GM23338 (cell line): ENCODE measurements around the gene PARVG. TPM values are rescaled to one million over a fixed set of nuclear protein-coding genes. Genes with fewer than 3 reads are reported as not detected.

Experiments used
- ATAC-seq: fragments of 200-7000 bp; cut with Tn5 transposase; 3 replicates; pipeline ENCODE4 v1.9.1; 2020
- DNase-seq: peaks from one replicate; pipeline ENCODE4 v3.0.0-alpha.2; 2015; ENCODE audit warnings: low spot score
- H2AFZ ChIP-seq: fragments of 200-600 bp; sonication (generic); 2 replicates; pipeline ENCODE4 v1.8.0; 2016; ENCODE audit warnings: antibody characterized with exemption, mild to moderate bottlenecking, moderate library complexity
- H3F3A ChIP-seq: fragments of 200-600 bp; sonication (generic); replicated peaks from 2 replicates; pipeline ENCODE4 v1.8.0; 2017; ENCODE audit warnings: antibody characterized with exemption, mixed run types, low read depth
- H3K27ac ChIP-seq: fragments of 200-600 bp; sonication (generic); 2 replicates; pipeline ENCODE4 v1.6.1; 2016; ENCODE audit warnings: low read depth
- H3K27me3 ChIP-seq: fragments of 200-600 bp; sonication (generic); 2 replicates; pipeline ENCODE4 v1.8.0; 2016; ENCODE audit warnings: mild to moderate bottlenecking, mixed run types, moderate library complexity; ENCODE audit not compliant: insufficient read depth
- H3K36me3 ChIP-seq: fragments of 200-600 bp; sonication (generic); 2 replicates; pipeline ENCODE4 v1.8.0; 2016; ENCODE audit warnings: mild to moderate bottlenecking; ENCODE audit not compliant: insufficient read depth
- H3K4me1 ChIP-seq: fragments of 200-600 bp; sonication (generic); 2 replicates; pipeline ENCODE4 v1.8.0; 2016; ENCODE audit warnings: mild to moderate bottlenecking, moderate library complexity; ENCODE audit not compliant: insufficient read depth
- H3K4me2 ChIP-seq: fragments of 200-600 bp; sonication (generic); 2 replicates; pipeline ENCODE4 v1.7.1; 2017; ENCODE audit warnings: mixed run types
- H3K4me3 ChIP-seq: fragments of 200-600 bp; sonication (generic); 2 replicates; pipeline ENCODE4 v1.6.1; 2016; ENCODE audit warnings: mixed run types
- H3K79me2 ChIP-seq: fragments of 200-600 bp; sonication (generic); replicated peaks from 2 replicates; pipeline ENCODE4 v1.8.0; 2017; ENCODE audit warnings: mild to moderate bottlenecking; ENCODE audit not compliant: insufficient read depth
- H3K9me2 ChIP-seq: fragments of 200-600 bp; sonication (generic); 2 replicates; pipeline ENCODE4 v1.8.0; 2017; ENCODE audit not compliant: insufficient read depth
- H4K20me1 ChIP-seq: fragments of 200-600 bp; sonication (generic); replicated peaks from 2 replicates; pipeline ENCODE4 v1.8.0; 2017; ENCODE audit warnings: mild to moderate bottlenecking; ENCODE audit not compliant: insufficient read depth
- H3K27ac Mint-ChIP-seq: 2 replicates; pipeline ENCODE4 v1.8.0; 2020; ENCODE audit warnings: inconsistent platforms, mild to moderate bottlenecking, moderate library complexity, mixed read lengths
- H3K27me3 Mint-ChIP-seq: 3 replicates; pipeline ENCODE4 v1.8.0; 2022; ENCODE audit warnings: low read depth, mild to moderate bottlenecking, moderate library complexity, mixed read lengths, inconsistent platforms; ENCODE audit not compliant: insufficient read depth, poor library complexity
- H3K36me3 Mint-ChIP-seq: 3 replicates; pipeline ENCODE4 v1.8.0; 2021; ENCODE audit warnings: low read depth, mild to moderate bottlenecking, inconsistent platforms, moderate library complexity, mixed read lengths
- H3K4me1 Mint-ChIP-seq: 3 replicates; pipeline ENCODE4 v1.8.0; 2020; ENCODE audit warnings: mild to moderate bottlenecking, inconsistent platforms, mixed read lengths
- H3K4me3 Mint-ChIP-seq: 3 replicates; pipeline ENCODE4 v1.8.0; 2021; ENCODE audit warnings: moderate library complexity, mild to moderate bottlenecking, inconsistent platforms, mixed read lengths
- H3K9me3 Mint-ChIP-seq: 3 replicates; pipeline ENCODE4 v1.8.0; 2020; ENCODE audit warnings: moderate library complexity, mild to moderate bottlenecking, inconsistent platforms, mixed read lengths
- CREB1 ChIP-seq: fragments of 250-450 bp; sonication (Bioruptor Pico); IDR thresholded peaks from 2 replicates; pipeline ENCODE4 v1.5.0; 2020; ENCODE audit warnings: low read depth, mild to moderate bottlenecking, moderate library complexity
- EZH2 ChIP-seq: fragments of 200-600 bp; sonication (generic); IDR thresholded peaks from one replicate; pipeline ENCODE4 v1.8.0; 2017; ENCODE audit warnings: antibody characterized with exemption, mild to moderate bottlenecking, low read depth; ENCODE audit not compliant: unreplicated experiment
- EZH2phosphoT487 ChIP-seq: fragments of 200-600 bp; sonication (generic); IDR thresholded peaks from one replicate; pipeline ENCODE4 v1.8.1; 2018; ENCODE audit warnings: antibody characterized with exemption; ENCODE audit not compliant: unreplicated experiment
- JUNB ChIP-seq: IDR thresholded peaks from one replicate; pipeline ENCODE4 v1.6.1; 2016; ENCODE audit warnings: antibody characterized with exemption; ENCODE audit not compliant: unreplicated experiment
- NANOG ChIP-seq: IDR thresholded peaks from 2 replicates; pipeline ENCODE4 v1.6.1; 2016; ENCODE audit warnings: antibody characterized with exemption, borderline replicate concordance
- POLR2AphosphoS5 ChIP-seq: IDR thresholded peaks from 2 replicates; pipeline ENCODE4 v1.6.1; 2016; ENCODE audit warnings: antibody characterized with exemption, low read depth
- STAT1 ChIP-seq: IDR thresholded peaks from one replicate; pipeline ENCODE4 v1.6.1; 2016; ENCODE audit warnings: antibody characterized with exemption; ENCODE audit not compliant: unreplicated experiment
- ZNF114 ChIP-seq: fragments of 250-450 bp; sonication (Bioruptor Pico); IDR thresholded peaks from 2 replicates; pipeline ENCODE4 v1.5.0; 2020; ENCODE audit warnings: mild to moderate bottlenecking, moderate library complexity
- ZNF331 ChIP-seq: fragments of 250-450 bp; sonication (Bioruptor Pico); IDR thresholded peaks from 2 replicates; pipeline ENCODE4 v1.5.0; 2020; ENCODE audit warnings: low read depth, mild to moderate bottlenecking, moderate library complexity
- polyA plus RNA-seq: library from polyadenylated mRNA; unstranded; fragments of >200 nt; fragmentation: Nextera tagmentation; extraction: Ambion mirVana; gene quantifications from 2 replicates; pipeline ENCODE4 v1.2.1, GENCODE V29; 2016
- total RNA-seq: library from RNA; depleted of rRNA; stranded (reverse); fragments of >200 nt; shearing (Covaris generic); gene quantifications from 2 replicates; pipeline ENCODE4 v1.2.3, GENCODE V29; 2014
- TF ChIP-seq, protein P1 (sequence below): IDR thresholded peaks from 2 replicates; pipeline ENCODE4 v1.6.1; 2016; ENCODE audit warnings: antibody characterized with exemption
- TF ChIP-seq, protein P2 (sequence below), 2 experiments: fragments of 200-600 bp in 1 of 2; sonication (generic) in 1 of 2; conservative IDR thresholded peaks; 2 replicates each; pipeline versions ENCODE4 v1.5.1 to v1.6.1; 2016 to 2017; ENCODE audit warnings: antibody characterized with exemption in 2 of 2, low read depth in 2 of 2, mild to moderate bottlenecking in 2 of 2, moderate library complexity in 1 of 2
- TF ChIP-seq, protein P3 (sequence below): IDR thresholded peaks from one replicate; pipeline ENCODE4 v1.6.1; 2018; ENCODE audit warnings: antibody characterized with exemption; ENCODE audit not compliant: unreplicated experiment
- TF ChIP-seq, protein P4 (sequence below): fragments of 250-450 bp; sonication (Bioruptor Pico); IDR thresholded peaks from 2 replicates; pipeline ENCODE4 v1.5.0; 2020; ENCODE audit warnings: mild to moderate bottlenecking, moderate library complexity

The PARVG gene
- total and polyA plus RNA-seq, 2 experiments from 2014 or later: 0.14 to 0.31 TPM

DNA sequence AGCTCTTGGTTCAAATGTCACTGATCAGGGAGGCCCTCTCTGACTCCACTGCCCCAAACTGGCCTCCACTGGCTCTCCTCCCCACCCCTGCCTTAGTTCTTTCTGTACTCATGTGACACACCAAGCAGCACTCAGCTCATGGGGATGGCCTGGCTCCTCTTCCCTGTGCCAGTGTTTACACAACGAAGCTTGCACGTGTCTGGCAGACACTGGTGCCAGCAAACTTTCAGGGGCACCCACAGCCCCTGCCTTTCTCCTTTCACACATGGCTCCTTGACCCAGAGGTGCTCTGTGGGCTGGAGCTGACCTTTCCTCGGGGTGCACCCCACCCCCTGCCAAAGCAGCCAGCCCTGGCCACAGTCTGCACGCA lies 37.6 kb upstream of the PARVG start:
- H3K27me3 ChIP-seq: no peaks in the 10 kb centered on the region
- no peaks in the 10 kb centered on the region for H3K79me2 ChIP-seq
- no peaks in the 10 kb centered on the region for H4K20me1 ChIP-seq
- H3F3A ChIP-seq: peaks cover 16% of the 10 kb centered on the region; the same call in 1 of the 2 replicates
- H3K36me3 ChIP-seq: no peaks in the 10 kb centered on the region
- Mint-ChIP-seq H3K4me3 (no peak overlapping the region), H3K27me3 (peaks cover 20% of the 10 kb centered on the region), H3K27ac (no peak overlapping the region), H3K4me1 (peaks cover 41% of the 10 kb centered on the region), H3K36me3 (peaks cover 24% of the 10 kb centered on the region), H3K9me3 (peaks cover 10% of the 10 kb centered on the region)
- no peak overlapping the region for H3K27ac ChIP-seq
- H3K4me1 ChIP-seq: peaks cover 24% of the 10 kb centered on the region
- DNase-seq: no peak
- TF ChIP-seq CREB1 (no peak), ZNF331 (CRISPR knock-in tag) (no peak), STAT1 (no peak), ZNF114 (CRISPR knock-in tag) (no peak), EZH2 (no peak), POLR2AphosphoS5 (no peak), JUNB (no peak), EZH2phosphoT487 (no peak), NANOG (no peak)
- TF ChIP-seq, protein P1, sequence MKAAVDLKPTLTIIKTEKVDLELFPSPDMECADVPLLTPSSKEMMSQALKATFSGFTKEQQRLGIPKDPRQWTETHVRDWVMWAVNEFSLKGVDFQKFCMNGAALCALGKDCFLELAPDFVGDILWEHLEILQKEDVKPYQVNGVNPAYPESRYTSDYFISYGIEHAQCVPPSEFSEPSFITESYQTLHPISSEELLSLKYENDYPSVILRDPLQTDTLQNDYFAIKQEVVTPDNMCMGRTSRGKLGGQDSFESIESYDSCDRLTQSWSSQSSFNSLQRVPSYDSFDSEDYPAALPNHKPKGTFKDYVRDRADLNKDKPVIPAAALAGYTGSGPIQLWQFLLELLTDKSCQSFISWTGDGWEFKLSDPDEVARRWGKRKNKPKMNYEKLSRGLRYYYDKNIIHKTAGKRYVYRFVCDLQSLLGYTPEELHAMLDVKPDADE: no peak
- TF ChIP-seq, protein P2, sequence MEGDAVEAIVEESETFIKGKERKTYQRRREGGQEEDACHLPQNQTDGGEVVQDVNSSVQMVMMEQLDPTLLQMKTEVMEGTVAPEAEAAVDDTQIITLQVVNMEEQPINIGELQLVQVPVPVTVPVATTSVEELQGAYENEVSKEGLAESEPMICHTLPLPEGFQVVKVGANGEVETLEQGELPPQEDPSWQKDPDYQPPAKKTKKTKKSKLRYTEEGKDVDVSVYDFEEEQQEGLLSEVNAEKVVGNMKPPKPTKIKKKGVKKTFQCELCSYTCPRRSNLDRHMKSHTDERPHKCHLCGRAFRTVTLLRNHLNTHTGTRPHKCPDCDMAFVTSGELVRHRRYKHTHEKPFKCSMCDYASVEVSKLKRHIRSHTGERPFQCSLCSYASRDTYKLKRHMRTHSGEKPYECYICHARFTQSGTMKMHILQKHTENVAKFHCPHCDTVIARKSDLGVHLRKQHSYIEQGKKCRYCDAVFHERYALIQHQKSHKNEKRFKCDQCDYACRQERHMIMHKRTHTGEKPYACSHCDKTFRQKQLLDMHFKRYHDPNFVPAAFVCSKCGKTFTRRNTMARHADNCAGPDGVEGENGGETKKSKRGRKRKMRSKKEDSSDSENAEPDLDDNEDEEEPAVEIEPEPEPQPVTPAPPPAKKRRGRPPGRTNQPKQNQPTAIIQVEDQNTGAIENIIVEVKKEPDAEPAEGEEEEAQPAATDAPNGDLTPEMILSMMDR (conservative IDR thresholded peaks at IDR 0.05; ENCODE audit: low read depth in 2 of 2): no peak
- TF ChIP-seq, protein P3, sequence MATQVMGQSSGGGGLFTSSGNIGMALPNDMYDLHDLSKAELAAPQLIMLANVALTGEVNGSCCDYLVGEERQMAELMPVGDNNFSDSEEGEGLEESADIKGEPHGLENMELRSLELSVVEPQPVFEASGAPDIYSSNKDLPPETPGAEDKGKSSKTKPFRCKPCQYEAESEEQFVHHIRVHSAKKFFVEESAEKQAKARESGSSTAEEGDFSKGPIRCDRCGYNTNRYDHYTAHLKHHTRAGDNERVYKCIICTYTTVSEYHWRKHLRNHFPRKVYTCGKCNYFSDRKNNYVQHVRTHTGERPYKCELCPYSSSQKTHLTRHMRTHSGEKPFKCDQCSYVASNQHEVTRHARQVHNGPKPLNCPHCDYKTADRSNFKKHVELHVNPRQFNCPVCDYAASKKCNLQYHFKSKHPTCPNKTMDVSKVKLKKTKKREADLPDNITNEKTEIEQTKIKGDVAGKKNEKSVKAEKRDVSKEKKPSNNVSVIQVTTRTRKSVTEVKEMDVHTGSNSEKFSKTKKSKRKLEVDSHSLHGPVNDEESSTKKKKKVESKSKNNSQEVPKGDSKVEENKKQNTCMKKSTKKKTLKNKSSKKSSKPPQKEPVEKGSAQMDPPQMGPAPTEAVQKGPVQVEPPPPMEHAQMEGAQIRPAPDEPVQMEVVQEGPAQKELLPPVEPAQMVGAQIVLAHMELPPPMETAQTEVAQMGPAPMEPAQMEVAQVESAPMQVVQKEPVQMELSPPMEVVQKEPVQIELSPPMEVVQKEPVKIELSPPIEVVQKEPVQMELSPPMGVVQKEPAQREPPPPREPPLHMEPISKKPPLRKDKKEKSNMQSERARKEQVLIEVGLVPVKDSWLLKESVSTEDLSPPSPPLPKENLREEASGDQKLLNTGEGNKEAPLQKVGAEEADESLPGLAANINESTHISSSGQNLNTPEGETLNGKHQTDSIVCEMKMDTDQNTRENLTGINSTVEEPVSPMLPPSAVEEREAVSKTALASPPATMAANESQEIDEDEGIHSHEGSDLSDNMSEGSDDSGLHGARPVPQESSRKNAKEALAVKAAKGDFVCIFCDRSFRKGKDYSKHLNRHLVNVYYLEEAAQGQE: no peak
- TF ChIP-seq, protein P4, sequence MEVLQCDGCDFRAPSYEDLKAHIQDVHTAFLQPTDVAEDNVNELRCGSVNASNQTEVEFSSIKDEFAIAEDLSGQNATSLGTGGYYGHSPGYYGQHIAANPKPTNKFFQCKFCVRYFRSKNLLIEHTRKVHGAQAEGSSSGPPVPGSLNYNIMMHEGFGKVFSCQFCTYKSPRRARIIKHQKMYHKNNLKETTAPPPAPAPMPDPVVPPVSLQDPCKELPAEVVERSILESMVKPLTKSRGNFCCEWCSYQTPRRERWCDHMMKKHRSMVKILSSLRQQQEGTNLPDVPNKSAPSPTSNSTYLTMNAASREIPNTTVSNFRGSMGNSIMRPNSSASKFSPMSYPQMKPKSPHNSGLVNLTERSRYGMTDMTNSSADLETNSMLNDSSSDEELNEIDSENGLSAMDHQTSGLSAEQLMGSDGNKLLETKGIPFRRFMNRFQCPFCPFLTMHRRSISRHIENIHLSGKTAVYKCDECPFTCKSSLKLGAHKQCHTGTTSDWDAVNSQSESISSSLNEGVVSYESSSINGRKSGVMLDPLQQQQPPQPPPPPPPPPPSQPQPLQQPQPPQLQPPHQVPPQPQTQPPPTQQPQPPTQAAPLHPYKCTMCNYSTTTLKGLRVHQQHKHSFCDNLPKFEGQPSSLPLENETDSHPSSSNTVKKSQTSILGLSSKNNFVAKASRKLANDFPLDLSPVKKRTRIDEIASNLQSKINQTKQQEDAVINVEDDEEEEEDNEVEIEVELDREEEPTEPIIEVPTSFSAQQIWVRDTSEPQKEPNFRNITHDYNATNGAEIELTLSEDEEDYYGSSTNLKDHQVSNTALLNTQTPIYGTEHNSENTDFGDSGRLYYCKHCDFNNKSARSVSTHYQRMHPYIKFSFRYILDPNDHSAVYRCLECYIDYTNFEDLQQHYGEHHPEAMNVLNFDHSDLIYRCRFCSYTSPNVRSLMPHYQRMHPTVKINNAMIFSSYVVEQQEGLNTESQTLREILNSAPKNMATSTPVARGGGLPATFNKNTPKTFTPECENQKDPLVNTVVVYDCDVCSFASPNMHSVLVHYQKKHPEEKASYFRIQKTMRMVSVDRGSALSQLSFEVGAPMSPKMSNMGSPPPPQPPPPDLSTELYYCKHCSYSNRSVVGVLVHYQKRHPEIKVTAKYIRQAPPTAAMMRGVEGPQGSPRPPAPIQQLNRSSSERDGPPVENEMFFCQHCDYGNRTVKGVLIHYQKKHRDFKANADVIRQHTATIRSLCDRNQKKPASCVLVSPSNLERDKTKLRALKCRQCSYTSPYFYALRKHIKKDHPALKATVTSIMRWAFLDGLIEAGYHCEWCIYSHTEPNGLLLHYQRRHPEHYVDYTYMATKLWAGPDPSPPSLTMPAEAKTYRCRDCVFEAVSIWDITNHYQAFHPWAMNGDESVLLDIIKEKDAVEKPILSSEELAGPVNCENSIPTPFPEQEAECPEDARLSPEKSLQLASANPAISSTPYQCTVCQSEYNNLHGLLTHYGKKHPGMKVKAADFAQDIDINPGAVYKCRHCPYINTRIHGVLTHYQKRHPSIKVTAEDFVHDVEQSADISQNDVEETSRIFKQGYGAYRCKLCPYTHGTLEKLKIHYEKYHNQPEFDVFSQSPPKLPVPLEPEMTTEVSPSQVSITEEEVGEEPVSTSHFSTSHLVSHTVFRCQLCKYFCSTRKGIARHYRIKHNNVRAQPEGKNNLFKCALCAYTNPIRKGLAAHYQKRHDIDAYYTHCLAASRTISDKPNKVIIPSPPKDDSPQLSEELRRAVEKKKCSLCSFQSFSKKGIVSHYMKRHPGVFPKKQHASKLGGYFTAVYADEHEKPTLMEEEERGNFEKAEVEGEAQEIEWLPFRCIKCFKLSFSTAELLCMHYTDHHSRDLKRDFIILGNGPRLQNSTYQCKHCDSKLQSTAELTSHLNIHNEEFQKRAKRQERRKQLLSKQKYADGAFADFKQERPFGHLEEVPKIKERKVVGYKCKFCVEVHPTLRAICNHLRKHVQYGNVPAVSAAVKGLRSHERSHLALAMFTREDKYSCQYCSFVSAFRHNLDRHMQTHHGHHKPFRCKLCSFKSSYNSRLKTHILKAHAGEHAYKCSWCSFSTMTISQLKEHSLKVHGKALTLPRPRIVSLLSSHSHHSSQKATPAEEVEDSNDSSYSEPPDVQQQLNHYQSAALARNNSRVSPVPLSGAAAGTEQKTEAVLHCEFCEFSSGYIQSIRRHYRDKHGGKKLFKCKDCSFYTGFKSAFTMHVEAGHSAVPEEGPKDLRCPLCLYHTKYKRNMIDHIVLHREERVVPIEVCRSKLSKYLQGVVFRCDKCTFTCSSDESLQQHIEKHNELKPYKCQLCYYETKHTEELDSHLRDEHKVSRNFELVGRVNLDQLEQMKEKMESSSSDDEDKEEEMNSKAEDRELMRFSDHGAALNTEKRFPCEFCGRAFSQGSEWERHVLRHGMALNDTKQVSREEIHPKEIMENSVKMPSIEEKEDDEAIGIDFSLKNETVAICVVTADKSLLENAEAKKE (CRISPR knock-in tag): no peak
- no peak overlapping the region for H2AFZ ChIP-seq
- no peak overlapping the region for H3K4me2 ChIP-seq
- H3K9me2 ChIP-seq: no peaks in the 10 kb centered on the region
- ATAC-seq: no peak
- no peak overlapping the region for H3K4me3 ChIP-seq
